Chondrocyte (in vitro differentiated cells): Measurements from ENCODE around the gene POU4F1. TPM values are rescaled to one million over a fixed set of nuclear protein-coding genes. Genes with fewer than 3 reads are reported as not detected.

Experiments used
- DNase-seq: peaks from one replicate; pipeline ENCODE4 v3.0.0; 2021; ENCODE audit warnings: mixed read lengths, low spot score
- H3K27ac Mint-ChIP-seq: one replicate; pipeline ENCODE4 v1.8.0; 2021; ENCODE audit warnings: mild to moderate bottlenecking, moderate library complexity, mixed read lengths; ENCODE audit not compliant: unreplicated experiment
- H3K27me3 Mint-ChIP-seq: 2 replicates; pipeline ENCODE4 v1.8.0; 2021; ENCODE audit warnings: low read depth, mixed read lengths
- H3K36me3 Mint-ChIP-seq: 2 replicates; pipeline ENCODE4 v1.8.0; 2021; ENCODE audit warnings: low read depth, mixed read lengths
- H3K4me1 Mint-ChIP-seq: 2 replicates; pipeline ENCODE4 v1.8.0; 2021; ENCODE audit warnings: low read depth, mild to moderate bottlenecking, mixed read lengths
- H3K4me3 Mint-ChIP-seq: one replicate; pipeline ENCODE4 v1.8.0; 2021; ENCODE audit warnings: mild to moderate bottlenecking, moderate library complexity, mixed read lengths; ENCODE audit not compliant: unreplicated experiment
- H3K9me3 Mint-ChIP-seq: 2 replicates; pipeline ENCODE4 v1.8.0; 2021; ENCODE audit warnings: low read depth, mixed read lengths
- CTCF ChIP-seq: fragments of 200-600 bp; sonication (generic); IDR thresholded peaks from 2 replicates; pipeline ENCODE4 v1.5.0; 2021; ENCODE audit warnings: antibody characterized with exemption, mild to moderate bottlenecking, moderate library complexity
- total RNA-seq: library from RNA; stranded (reverse); gene quantifications from 3 replicates; pipeline ENCODE4 v1.2.1, GENCODE V29; 2021

POU4F1 gene
- total RNA-seq, 1 donor from 2014 or later: not detected

- no peaks in the 10 kb centered on the region for H3K36me3 Mint-ChIP-seq
- no peak for TF ChIP-seq CTCF
- no peak overlapping the region for H3K4me3 Mint-ChIP-seq
- no peak overlapping the region for H3K27ac Mint-ChIP-seq
- no peaks in the 10 kb centered on the region for H3K9me3 Mint-ChIP-seq
- peaks cover 27% of the 10 kb centered on the region for H3K27me3 Mint-ChIP-seq
- H3K4me1 Mint-ChIP-seq: no peaks in the 10 kb centered on the region
- DNase-seq: no peak
These were observed 34.3 kb downstream of the POU4F1 start for GRCh38 chr13:78569029-78569428.

- DNase-seq: no peak
- no peak overlapping the region for H3K27ac Mint-ChIP-seq
- no peaks in the 10 kb centered on the region for H3K4me1 Mint-ChIP-seq
- no peak overlapping the region for H3K4me3 Mint-ChIP-seq
- H3K27me3 Mint-ChIP-seq: peaks cover 31% of the 10 kb centered on the region
- TF ChIP-seq CTCF: no peak
- H3K36me3 Mint-ChIP-seq: no peaks in the 10 kb centered on the region
- no peaks in the 10 kb centered on the region for H3K9me3 Mint-ChIP-seq
These were observed 36.7 kb downstream of the POU4F1 start for GRCh38 chr13:78566631-78567030.

- no peak for DNase-seq
- TF ChIP-seq CTCF: no peak
- no peaks in the 10 kb centered on the region for H3K36me3 Mint-ChIP-seq
- no peaks in the 10 kb centered on the region for H3K9me3 Mint-ChIP-seq
- no peaks in the 10 kb centered on the region for H3K4me1 Mint-ChIP-seq
- H3K27ac Mint-ChIP-seq: no peak overlapping the region
- no peak overlapping the region for H3K4me3 Mint-ChIP-seq
- peaks cover 22% of the 10 kb centered on the region for H3K27me3 Mint-ChIP-seq
These were observed 41.0 kb downstream of the POU4F1 start for GRCh38 chr13:78562237-78562889.

Other genes starting within 250 kb of the POU4F1 start
- gene OBI1, start 55.6 kb upstream of the POU4F1 start, total RNA-seq: 8.3 to 9.4 TPM (median 8.8 TPM) in 3 replicates